NOMO-1 (cell line): ENCODE measurements around the gene NLN.
"Not testable (repeated sequence)": the region's sequence is repeated elsewhere in the genome, so short reads cannot be mapped to it uniquely, and the experiment has no call there.

ENCODE experiments used
- DNase-seq, 2 experiments: peaks; one replicate each; lab custom pipeline; 2025; ENCODE audit not compliant: unreplicated experiment in 2 of 2; lab: John Stamatoyannopoulos, UW

NLN gene

DNA sequence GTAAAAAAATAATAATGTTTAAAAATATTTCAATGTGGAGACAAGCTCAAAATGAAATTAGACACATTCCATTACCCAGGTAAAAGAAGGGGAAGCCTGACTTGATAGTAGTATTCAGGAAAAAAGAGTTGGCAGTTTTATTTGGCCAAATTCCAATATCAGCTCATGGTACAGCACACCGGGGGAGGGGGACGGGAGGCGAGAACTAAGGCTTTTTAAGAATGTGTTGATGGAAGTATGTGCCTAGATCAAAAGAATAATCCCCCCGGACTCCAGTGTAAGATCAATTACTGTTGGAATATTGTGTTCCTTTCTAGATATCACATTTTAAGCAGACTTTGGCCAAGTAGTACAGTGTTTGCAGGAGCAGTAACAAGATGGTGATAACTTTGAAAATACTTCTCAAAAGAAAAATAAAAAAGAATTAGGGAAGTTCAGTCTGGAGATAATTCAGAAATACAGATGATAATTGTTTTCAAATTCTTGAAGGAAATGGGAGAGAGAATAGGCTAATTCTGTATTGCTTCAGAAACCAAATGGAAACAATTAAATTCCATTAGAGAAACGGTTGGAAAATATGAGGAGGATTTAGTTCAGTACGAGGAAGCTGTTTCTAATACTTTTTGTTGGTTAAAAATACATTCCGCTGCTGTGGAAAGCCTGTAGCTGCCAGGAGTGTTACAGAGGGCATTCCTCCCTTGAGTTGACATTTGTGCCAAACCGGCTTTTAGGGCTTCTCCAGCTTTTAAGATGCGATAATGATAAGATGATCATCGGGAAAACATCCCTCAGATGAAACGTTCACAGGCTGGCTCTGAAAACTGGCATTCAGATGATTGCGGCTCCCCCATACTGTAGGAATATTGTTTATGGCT is 106.3 kb downstream of the NLN start:
- no peak for DNase-seq

DNA sequence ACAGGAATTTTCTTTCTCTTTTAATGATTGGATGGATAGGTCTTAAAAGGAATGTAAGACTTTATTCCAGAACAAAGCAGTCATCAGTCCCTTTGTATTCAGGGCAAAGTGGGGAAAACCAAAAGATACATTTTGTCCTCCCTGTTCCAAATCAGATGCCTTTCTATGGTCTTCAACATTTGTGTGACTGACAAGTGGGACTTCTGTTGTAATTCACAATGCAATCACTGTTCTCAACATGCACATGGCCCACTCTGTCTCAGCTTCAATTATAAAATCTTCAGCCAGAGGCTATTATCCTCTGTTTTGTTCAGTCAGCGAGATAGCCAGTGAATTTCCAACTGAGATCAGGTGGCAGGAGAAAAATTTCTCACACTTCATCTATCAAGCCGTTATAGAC is 108.9 kb downstream of the NLN start:
- DNase-seq: no peak

DNA sequence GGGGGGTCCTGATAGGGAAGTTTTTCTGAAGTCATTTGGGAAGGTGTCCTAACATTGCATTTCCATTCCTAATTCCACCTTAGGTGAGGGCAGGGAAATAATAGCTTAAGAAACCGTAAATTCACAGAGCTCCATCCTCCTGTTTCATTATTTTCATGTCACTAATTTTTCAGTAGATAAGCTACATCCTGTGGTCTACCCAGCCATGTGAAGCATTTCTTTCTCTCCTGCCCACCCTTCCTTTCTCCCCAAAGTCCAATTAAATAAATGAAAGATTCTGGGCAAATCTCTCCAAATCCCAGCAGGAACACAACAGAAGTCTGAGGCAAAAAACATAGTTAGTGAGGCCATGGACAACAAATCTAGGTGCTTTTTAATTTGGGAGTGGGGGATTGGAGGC is 109.3 kb downstream of the NLN start:
- no peak for DNase-seq

DNA sequence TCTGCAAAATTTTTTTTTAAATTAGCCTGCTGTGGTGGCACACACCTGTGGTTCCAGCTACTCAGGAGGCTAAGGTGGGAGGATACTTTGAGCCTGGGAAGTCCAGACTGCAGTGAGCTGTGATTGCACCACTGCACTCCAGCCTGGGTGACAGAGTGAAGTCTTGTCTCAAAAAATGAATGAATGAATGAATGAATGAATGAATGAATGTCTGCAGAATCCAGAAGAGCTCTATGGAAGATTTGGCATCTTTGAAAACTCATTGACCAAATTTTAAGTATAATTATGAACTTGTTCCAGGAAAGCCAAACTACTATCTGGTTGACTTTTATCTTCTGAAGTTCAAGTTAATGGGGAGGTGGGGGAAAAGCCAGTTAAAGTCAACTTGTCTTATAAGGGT is 110.1 kb downstream of the NLN start:
- DNase-seq: no peak

DNA sequence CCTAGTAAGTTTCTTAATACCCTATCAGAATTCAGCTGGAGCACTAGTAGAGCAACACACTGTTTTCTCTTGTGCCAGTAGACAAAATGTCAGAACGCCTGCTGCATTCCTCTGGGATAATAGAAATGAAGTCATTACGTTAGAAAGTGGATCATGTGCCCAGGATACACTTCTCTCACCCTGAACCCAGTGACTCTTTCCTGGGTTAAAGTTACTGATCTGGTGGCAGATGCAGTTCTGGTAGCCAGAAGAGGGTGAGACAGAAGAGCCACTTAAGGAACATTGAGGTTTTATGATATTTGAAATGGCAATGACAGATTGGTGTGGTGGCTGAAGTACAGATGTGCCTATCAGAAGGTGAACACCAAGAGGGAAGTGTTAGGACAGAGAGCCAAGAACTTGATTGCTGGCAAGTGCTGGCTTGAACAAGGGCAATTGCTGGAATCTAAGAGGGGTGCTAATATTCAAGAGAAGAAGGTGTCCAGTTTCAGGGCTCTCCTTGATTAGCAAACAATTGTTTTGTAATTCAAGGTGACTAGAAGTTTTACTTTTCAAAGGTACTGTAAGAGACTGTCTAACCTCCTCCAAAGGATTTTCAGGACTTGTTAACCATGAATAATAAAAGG is 110.7 kb downstream of the NLN start:
- DNase-seq: no peak

DNA sequence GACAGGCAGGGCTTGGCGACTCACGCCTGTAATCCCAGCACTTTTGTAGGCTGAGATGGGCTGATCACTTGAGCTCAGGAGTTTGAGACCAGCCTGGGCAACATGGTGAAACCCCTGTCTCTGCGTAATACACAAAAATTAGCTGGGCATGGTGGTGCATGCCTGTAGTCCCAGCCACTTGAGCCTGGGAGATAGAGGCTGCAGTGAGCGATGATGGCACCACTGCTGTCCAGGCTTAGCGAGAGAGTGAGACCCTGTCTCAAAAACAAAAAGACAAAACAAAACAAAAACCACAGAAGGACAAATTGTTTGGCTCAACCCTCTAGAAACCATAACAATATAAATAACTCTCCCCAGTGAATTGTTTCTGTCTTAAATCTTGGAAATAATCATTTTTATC is 111.8 kb downstream of the NLN start:
- DNase-seq: no peak

DNA sequence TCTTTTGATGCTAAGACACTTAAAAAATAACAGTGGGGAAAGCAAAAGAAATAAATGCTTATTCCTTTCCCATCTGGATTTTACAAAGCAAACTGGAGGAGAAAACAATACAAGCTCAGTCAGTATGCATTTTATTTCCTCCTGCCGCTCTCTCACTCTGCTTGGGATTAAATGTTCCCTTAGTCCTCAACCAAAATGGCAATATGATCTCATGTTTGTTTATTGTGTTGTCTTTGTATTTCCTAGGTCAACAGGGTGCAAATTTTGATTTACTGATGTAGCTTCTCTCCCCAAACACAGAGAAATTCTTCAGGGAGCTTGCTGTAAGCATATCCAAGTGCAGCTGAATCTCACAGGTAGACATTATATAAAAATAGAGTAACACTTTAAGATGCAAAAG is 112.3 kb downstream of the NLN start:
- no peak for DNase-seq

DNA sequence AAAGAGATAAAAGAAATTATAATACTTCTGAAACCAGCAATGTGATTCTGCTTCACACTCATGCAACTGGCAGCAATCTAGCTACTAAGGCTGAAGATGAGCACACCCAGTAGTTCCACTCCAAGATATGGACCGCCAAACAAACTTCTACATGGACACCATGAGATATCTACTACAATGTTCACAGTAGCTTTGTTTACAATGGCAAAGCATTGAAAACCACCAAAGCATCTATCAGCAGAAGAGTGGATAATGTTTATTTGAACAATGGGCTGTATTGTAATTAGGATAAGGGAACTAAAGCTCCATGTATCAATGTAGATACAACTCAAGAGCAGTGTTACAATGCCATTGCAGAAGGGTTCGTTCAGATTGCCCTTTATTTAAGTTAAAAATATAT is 113.2 kb downstream of the NLN start:
- DNase-seq: no peak

DNA sequence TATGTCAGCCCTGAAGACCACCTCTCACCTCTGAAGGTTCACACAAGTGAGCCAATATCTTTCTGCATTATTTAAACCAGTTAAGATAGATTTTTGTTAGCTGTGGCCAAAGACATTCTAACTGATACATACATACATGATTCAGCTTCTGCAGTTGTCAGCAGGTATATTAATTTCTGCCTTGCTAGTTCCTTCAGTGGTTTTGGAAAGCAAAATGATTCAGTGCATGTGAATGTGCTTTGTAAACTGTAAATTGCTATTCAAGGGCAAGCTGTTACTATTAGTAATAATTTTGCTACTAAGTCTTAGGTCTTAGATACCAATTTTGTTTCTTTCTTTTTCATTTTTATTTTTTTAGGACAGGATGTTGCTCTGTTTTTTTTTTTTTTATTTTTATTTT is 115.1 kb downstream of the NLN start:
- no peak for DNase-seq

DNA sequence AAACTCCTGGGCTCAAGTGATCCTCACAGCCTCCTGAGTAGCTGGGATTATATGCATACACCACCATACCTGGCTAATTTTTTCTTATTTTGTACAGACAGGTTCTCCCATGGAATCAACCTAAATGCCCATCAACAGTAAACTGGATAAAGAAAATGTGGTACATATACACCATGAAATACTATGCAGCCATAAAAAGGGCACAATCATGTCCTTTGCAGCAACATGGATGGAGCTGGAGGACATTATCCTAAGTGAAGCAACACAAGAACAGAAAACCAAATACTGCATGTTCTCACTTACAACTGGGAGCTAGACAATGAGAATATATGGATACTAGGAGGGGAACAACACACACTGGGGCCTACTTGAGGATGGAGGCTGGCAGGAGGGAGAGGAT is 117.2 kb downstream of the NLN start:
- DNase-seq: not testable (repeated sequence)

DNA sequence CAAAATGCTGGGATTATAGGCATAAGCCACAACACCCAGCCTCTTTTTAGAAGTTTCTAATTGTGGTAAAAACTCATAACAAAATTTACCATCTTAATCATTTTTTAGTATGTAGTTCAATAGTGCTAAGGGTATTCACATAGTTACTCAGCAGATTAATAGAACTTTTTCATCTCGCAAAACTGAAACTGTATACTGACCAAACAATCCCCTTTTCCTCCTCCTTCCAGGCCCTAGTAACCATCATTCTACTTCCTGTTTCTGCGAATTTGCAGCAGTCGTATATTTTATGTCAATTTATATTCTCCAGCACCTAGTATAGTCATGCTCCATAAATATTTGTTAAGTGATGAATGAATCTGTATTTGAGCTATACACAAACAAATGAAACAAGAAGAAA is 118.1 kb downstream of the NLN start:
- peak in 1 of 2 experiments; percentile 13 for DNase-seq

DNA sequence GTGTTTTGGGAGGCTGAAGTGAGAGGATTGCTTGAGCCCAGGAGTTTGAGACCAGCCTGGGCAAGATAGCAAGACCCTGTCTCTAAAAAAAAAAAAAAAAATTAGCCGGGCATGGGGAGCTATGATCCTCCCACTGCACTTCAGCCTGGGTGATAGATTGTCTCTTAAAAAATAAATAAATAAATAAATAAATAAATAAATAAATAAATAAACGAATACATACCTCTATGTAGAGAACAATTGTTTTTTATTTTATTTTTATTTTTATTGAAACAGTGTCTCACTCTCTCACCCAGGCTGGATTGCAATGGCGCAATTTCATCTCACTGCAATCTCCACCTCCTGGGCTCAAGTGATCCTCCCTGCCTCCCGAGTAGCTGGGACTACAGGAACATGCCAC is 122.8 kb downstream of the NLN start:
- not testable (repeated sequence) for DNase-seq

DNA sequence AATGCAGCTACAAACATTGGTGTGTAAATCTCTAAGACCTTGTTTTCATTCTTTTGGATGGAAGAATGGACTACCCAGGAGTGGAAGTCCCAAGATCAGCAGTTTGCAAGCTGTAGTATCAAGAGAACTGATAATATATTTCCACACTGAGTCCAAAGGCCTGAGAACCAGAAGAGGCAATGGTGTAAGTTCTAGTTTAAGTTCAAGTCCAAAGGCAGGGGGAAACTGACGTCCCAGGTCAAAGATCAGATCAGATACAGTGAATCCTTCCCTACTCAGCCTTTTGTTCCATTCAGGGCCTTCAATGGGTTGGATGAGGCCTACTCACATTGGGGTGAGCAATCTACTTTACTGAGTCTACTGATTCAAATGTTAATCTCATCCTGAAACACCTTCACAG is 124.1 kb downstream of the NLN start:
- DNase-seq: no peak

DNA sequence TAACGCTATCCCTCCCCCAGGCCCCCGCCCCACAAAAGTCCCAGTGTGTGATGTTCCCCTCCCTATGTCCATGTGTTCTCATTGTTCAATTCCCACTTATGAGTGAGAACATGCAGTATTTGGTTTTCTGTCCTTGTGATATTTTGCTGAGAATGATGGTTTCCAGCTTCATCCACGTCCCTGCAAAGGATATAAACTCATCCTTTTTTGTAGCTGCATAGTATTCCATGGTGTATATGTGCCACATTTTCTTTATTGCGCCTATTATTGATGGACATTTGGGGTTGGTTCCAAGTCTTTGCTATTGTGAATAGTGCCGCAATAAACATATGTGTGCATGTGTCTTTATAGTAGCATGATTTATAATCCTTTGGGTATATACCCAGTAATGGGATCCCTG is 125.0 kb downstream of the NLN start:
- DNase-seq: not testable (repeated sequence)

DNA sequence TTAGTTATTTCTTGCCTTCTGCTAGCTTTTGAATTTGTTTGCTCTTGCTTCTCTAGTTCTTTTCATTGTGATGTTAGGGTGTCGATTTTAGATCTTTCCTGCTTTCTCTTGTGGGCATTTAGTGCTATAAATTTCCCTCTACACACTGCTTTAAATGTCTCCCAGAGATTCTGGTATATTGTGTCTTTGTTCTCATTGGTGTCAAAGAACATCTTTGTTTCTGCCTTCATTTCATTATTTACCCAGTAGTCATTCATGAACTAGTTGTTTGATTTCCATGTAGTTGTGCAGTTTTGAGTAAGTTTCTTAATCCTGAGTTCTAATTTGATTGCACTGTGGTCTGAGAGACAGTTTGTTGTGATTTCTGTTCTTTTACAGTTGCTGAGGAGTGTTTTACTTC is 127.9 kb downstream of the NLN start:
- DNase-seq: not testable (repeated sequence)

DNA sequence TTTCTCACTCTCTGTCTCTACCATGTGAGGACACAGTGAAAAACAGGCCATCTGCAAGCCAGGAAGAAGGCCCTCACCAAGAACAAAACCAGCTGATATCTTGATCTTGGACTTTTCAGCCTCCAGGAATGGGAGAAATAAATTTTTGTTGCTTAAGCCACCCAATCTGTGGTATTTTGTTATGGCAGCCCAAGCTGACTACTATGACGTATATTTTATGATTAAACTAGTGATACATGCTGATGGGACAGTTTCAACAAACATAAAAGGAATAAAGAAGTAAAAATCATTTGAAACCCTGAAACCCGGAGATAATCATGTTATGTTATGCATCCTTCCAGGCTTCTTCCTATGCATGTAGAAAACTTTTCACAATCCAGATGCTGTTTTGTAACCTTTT is 132.9 kb downstream of the NLN start:
- no peak for DNase-seq

DNA sequence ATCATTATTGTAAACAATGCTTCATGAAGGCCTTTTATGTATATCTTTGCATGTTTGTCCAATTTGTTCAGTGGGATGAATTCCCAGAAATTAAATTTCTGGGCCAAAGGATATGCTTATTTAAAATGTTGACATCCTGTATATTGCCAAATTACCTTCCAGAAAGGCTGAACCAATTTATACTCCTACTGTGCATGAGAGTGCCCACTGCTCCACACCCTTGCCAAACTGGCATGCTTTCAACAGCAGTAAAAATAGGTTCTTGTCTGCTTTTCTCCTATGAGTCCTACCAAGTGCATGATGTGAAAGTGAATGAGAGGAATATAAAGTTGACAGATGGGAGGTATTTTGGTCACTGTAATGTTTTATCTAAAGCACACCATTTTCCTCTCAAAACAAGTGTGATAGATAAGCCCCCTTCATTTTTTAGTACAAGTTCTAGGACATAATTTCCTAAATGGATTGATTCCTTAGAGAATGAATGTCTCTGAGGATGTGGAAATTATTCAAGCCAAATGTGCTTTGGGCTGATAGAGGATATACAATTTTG is 133.8 kb downstream of the NLN start:
- no peak for DNase-seq

DNA sequence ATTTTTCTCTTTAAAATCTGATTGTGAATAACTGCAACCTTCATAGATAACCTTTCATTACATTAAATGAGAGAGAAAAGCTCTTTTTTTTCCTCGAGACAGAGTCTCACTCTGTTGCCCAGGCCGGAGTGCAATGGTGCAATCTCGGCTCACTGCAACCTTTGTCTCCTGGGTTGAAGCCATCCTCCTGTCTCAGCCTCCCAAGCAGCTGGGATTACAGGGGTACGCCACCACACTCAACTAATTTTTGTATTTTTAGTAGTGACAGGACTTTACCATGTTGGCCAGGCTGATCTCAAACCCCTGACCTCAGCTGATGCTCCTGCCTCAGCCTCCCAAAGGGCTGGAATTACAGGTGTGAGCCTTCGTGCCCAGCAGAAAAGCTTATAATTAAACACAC is 134.5 kb downstream of the NLN start:
- no peak for DNase-seq

DNA sequence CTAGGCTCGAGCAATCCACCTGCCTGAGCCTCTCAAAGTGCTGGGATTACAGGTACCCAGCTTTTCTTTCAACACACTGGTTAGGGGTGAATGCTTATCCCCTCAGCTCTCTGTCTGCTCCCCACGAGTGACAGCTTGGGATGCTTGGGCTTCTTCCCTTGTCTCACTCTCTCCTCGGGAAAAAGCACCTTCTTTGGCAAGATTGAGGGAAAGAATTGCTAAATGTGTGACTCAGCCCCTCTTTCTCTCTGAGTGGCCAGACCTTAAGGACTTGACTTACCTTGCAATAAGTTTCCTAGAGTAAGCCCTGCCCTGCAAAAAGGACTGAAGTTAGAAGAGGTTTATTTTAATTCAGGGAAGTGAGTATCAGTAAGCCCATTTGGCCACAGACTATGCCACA is 136.3 kb downstream of the NLN start:
- no peak for DNase-seq

DNA sequence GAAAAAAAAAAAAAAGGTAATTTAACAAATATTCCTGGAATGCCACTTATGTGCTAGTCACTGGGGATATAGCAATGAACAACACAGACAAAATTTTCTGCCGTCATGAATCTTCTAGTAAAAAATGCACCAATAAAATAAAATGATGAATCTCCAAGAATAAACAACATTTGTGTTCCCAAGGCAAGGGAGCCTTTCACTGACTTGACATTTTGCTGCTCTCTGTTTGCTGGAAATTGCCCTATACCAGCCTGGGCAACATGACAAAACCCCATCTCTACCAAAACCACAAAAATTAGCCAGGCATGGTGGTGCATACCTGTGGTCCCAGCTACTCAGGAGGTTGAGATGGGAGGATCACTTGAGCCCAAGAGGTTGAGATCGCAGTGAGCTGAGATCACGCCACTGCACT is 139.8 kb downstream of the NLN start:
- no peak for DNase-seq

DNA sequence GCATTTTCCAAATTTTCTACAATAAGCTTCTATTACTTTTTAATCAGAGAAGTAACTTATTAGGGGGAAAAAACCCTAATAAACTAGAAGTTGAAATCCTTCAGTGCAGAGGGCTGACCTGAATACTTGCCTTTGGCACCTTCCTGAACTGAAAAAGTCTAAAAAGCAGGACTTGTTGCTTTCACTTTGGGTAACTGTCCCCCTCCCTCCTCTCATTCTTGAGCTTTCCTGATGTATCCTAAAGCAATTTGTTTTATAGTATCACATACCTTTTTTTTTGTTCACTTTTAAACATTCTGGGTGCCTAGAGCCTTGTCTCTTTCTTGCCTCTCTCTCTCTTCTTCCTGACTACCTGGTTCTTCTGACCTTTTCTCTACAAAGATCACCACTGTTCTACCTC is 140.4 kb downstream of the NLN start:
- DNase-seq: no peak

DNA sequence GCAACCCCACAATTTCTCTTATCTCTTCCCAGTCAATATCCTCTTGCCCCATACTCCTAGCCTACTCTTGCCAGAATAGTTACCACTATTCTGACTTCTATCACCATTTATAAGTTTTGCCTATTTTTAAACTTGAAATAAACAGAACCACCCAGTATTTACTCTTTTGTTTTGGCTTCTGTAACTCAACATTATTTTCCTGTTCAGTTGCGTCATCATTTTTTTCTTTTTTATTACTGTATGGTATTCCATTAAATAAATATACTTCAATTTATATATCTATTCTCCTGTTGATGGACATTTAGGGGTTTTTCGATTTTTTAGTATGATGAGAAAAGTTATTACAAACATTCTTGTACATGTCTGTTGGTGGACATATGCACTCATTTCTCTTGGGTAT is 141.7 kb downstream of the NLN start:
- no peak for DNase-seq
